Neuronal stem cell (in vitro differentiated cells): ENCODE results near the gene MYH13.

Source experiments
- DNase-seq: peaks from one replicate; pipeline ENCODE4 v3.0.0-alpha.2; 2013; ENCODE audit warnings: low spot score
- H2AFZ ChIP-seq: one replicate; pipeline ENCODE4 v1.6.1; 2013; ENCODE audit warnings: mild to moderate bottlenecking, low read length, inconsistent platforms
- H2AK5ac ChIP-seq: 2 replicates; pipeline ENCODE4 v1.6.1; 2013; ENCODE audit warnings: low read depth, mild to moderate bottlenecking, inconsistent platforms, low read length, moderate library complexity, mixed read lengths
- H2BK120ac ChIP-seq: 2 replicates; pipeline ENCODE4 v1.6.1; 2013; ENCODE audit warnings: low read depth, mild to moderate bottlenecking, inconsistent platforms, low read length, moderate library complexity, mixed read lengths
- H2BK12ac ChIP-seq: one replicate; pipeline ENCODE4 v1.6.1; 2013; ENCODE audit warnings: low read length, inconsistent platforms
- H2BK15ac ChIP-seq: 2 replicates; pipeline ENCODE4 v1.6.1; 2013; ENCODE audit warnings: mild to moderate bottlenecking, low read length, inconsistent platforms, mixed read lengths
- H2BK5ac ChIP-seq: one replicate; pipeline ENCODE4 v1.6.1; 2013; ENCODE audit warnings: inconsistent platforms, mild to moderate bottlenecking, low read length, moderate library complexity
- H3K14ac ChIP-seq: one replicate; pipeline ENCODE4 v1.6.1; 2013; ENCODE audit warnings: low read length, inconsistent platforms
- H3K18ac ChIP-seq: 2 replicates; pipeline ENCODE4 v1.6.1; 2013; ENCODE audit warnings: low read length, inconsistent platforms
- H3K23ac ChIP-seq: 2 replicates; pipeline ENCODE4 v1.6.1; 2013; ENCODE audit warnings: low read depth, mild to moderate bottlenecking, mixed read lengths, low read length, inconsistent platforms; ENCODE audit not compliant: poor library complexity
- H3K27ac ChIP-seq: replicated peaks from 3 replicates; pipeline ENCODE4 v1.5.1; 2013; ENCODE audit warnings: low read length, inconsistent platforms
- H3K27me3 ChIP-seq, 3 experiments: 2 replicates each; pipeline ENCODE4 v1.6.1; 2013; ENCODE audit warnings: low read length in 3 of 3, mild to moderate bottlenecking in 2 of 3, inconsistent platforms in 1 of 3, low read depth in 1 of 3, mixed read lengths in 1 of 3, moderate library complexity in 1 of 3; ENCODE audit not compliant: control insufficient read depth in 3 of 3, insufficient read depth in 3 of 3
- H3K36me3 ChIP-seq, 2 donors: replicated peaks in 1 of 2; 2 replicates each; pipeline ENCODE4 v1.6.1; 2013; ENCODE audit warnings: low read length in 2 of 2; ENCODE audit not compliant: control insufficient read depth in 2 of 2, insufficient read depth in 2 of 2
- H3K4ac ChIP-seq: 2 replicates; pipeline ENCODE4 v1.6.1; 2013; ENCODE audit warnings: inconsistent platforms, mild to moderate bottlenecking, low read length, moderate library complexity
- H3K4me1 ChIP-seq, 2 donors: 1 replicate in 1 of 2; 2 replicates in 1 of 2; pipeline ENCODE4 v1.6.1; 2013; ENCODE audit warnings: low read length in 2 of 2, low read depth in 1 of 2; ENCODE audit not compliant: control insufficient read depth in 2 of 2, insufficient read depth in 1 of 2
- H3K4me2 ChIP-seq: one replicate; pipeline ENCODE4 v1.6.1; 2013; ENCODE audit warnings: mild to moderate bottlenecking, low read length, inconsistent platforms; ENCODE audit not compliant: insufficient read depth, poor library complexity, severe bottlenecking
- H3K4me3 ChIP-seq, 2 donors: 2 replicates each; pipeline ENCODE4 v1.5.1; 2013; ENCODE audit warnings: low read length in 2 of 2, mild to moderate bottlenecking in 2 of 2, inconsistent platforms in 1 of 2, moderate library complexity in 1 of 2
- H3K79me1 ChIP-seq: one replicate; pipeline ENCODE4 v1.6.1; 2013; ENCODE audit warnings: low read depth, mild to moderate bottlenecking, inconsistent platforms, low read length, moderate library complexity
- H3K9ac ChIP-seq: one replicate; pipeline ENCODE4 v1.6.1; 2013; ENCODE audit warnings: mild to moderate bottlenecking, low read depth, low read length, inconsistent platforms; ENCODE audit not compliant: poor library complexity
- H3K9me3 ChIP-seq, 2 donors: replicated peaks in 1 of 2; 2 replicates each; pipeline versions ENCODE3 to v1.6.1; 2013; ENCODE audit warnings: low read length in 2 of 2, mild to moderate bottlenecking in 2 of 2, inconsistent platforms in 1 of 2, low read depth in 1 of 2, mixed read lengths in 1 of 2, moderate library complexity in 1 of 2; ENCODE audit not compliant: control insufficient read depth in 2 of 2, insufficient read depth in 1 of 2
- H4K8ac ChIP-seq: one replicate; pipeline ENCODE4 v1.6.1; 2013; ENCODE audit warnings: low read depth, mild to moderate bottlenecking, inconsistent platforms, low read length, moderate library complexity
- H4K91ac ChIP-seq: one replicate; pipeline ENCODE4 v1.6.1; 2013; ENCODE audit warnings: low read length, low read depth, mild to moderate bottlenecking, inconsistent platforms; ENCODE audit not compliant: poor library complexity
- WGBS, 2 donors: extraction: QIAGEN DNeasy Blood & Tissue Kit; methylation state at CpG; one replicate each; pipeline ENCODE4 v1.1.7; 2013; ENCODE audit warnings: missing lambda C conversion rate in 2 of 2, mixed read lengths in 1 of 2; ENCODE audit not compliant: insufficient read length in 2 of 2, insufficient replicate concordance in 1 of 2; ENCODE audit errors: extremely low coverage in 2 of 2; 5-methylcytosine and 5-hydroxymethylcytosine counted together

Gene MYH13

GRCh38 chr17:10384175-10384574 lies 11.4 kb upstream of the MYH13 start:
- no peak overlapping the region for H2AK5ac ChIP-seq
- no peaks in the 10 kb centered on the region for H3K9me3 ChIP-seq
- no peak overlapping the region for H2BK15ac ChIP-seq
- DNase-seq = peak; percentile 37
- H3K4me3 ChIP-seq = no peak overlapping the region
- H3K4ac ChIP-seq = no peak overlapping the region
- H3K4me2 ChIP-seq = no peak overlapping the region
- H2BK5ac ChIP-seq = no peak overlapping the region
- H2BK12ac ChIP-seq = no peak overlapping the region
- H3K27ac ChIP-seq = no peak overlapping the region
- no peak overlapping the region for H2BK120ac ChIP-seq
- no peak overlapping the region for H3K9ac ChIP-seq
- H3K4me1 ChIP-seq = peaks cover 0 to 2% of the 10 kb centered on the region in 2 donors
- no peak overlapping the region for H3K23ac ChIP-seq
- H3K14ac ChIP-seq = no peak overlapping the region
- no peak overlapping the region for H4K8ac ChIP-seq
- no peak overlapping the region for H4K91ac ChIP-seq
- no CpG with 5 or more reads among the region's 8 CpGs for WGBS, 2 donors
- H3K79me1 ChIP-seq = no peaks in the 10 kb centered on the region
- no peaks in the 10 kb centered on the region for H3K27me3 ChIP-seq
- H2AFZ ChIP-seq = no peak overlapping the region
- no peak overlapping the region for H3K18ac ChIP-seq
- no peaks in the 10 kb centered on the region for H3K36me3 ChIP-seq

GRCh38 chr17:10380631-10381408 lies 8.0 kb upstream of the MYH13 start:
- H3K27me3 ChIP-seq = no peaks in the 10 kb centered on the region
- H3K18ac ChIP-seq = no peak overlapping the region
- no peak overlapping the region for H2BK5ac ChIP-seq
- H3K4me3 ChIP-seq = no peak overlapping the region
- H3K4me2 ChIP-seq = no peak overlapping the region
- no peak overlapping the region for H2AK5ac ChIP-seq
- H3K4me1 ChIP-seq = peaks cover 0 to 2% of the 10 kb centered on the region in 2 donors
- no peak overlapping the region for H4K91ac ChIP-seq
- no peak overlapping the region for H2AFZ ChIP-seq
- H2BK120ac ChIP-seq = no peak overlapping the region
- no peak overlapping the region for H2BK12ac ChIP-seq
- H4K8ac ChIP-seq = no peak overlapping the region
- H2BK15ac ChIP-seq = no peak overlapping the region
- no peak overlapping the region for H3K9ac ChIP-seq
- H3K9me3 ChIP-seq = no peaks in the 10 kb centered on the region
- no peak overlapping the region for H3K14ac ChIP-seq
- WGBS, 2 donors = no CpG with 5 or more reads among the region's 3 CpGs
- H3K23ac ChIP-seq = no peak overlapping the region
- no peak overlapping the region for H3K4ac ChIP-seq
- no peaks in the 10 kb centered on the region for H3K79me1 ChIP-seq
- no peak overlapping the region for H3K27ac ChIP-seq
- DNase-seq = no peak
- H3K36me3 ChIP-seq = no peaks in the 10 kb centered on the region

GRCh38 chr17:10370016-10370608 lies 2.7 kb downstream of the MYH13 start:
- H3K4ac ChIP-seq = no peak overlapping the region
- H3K36me3 ChIP-seq = no peaks in the 10 kb centered on the region
- no peaks in the 10 kb centered on the region for H3K27me3 ChIP-seq
- H4K8ac ChIP-seq = no peak overlapping the region
- H3K18ac ChIP-seq = no peak overlapping the region
- H3K9ac ChIP-seq = no peak overlapping the region
- H3K79me1 ChIP-seq = no peaks in the 10 kb centered on the region
- H2BK12ac ChIP-seq = no peak overlapping the region
- H2BK120ac ChIP-seq = no peak overlapping the region
- H2BK15ac ChIP-seq = no peak overlapping the region
- no CpG with 5 or more reads among the region's 7 CpGs for WGBS, 2 donors
- no peak for DNase-seq
- no peaks in the 10 kb centered on the region for H3K4me1 ChIP-seq
- no peak overlapping the region for H3K4me3 ChIP-seq
- no peak overlapping the region for H4K91ac ChIP-seq
- H2BK5ac ChIP-seq = no peak overlapping the region
- no peak overlapping the region for H2AFZ ChIP-seq
- no peak overlapping the region for H3K23ac ChIP-seq
- H3K14ac ChIP-seq = no peak overlapping the region
- H3K27ac ChIP-seq = no peak overlapping the region
- no peaks in the 10 kb centered on the region for H3K9me3 ChIP-seq
- H2AK5ac ChIP-seq = no peak overlapping the region
- no peak overlapping the region for H3K4me2 ChIP-seq

- H3K4ac ChIP-seq = no peak overlapping the region
- no peak overlapping the region for H3K9ac ChIP-seq
- H2BK15ac ChIP-seq = no peak overlapping the region
- no peak overlapping the region for H4K8ac ChIP-seq
- no peaks in the 10 kb centered on the region for H3K4me1 ChIP-seq
- no peak overlapping the region for H2AK5ac ChIP-seq
- no peak overlapping the region for H3K18ac ChIP-seq
- no peak overlapping the region for H3K23ac ChIP-seq
- WGBS, 2 donors = no CpG with 5 or more reads among the region's 1 CpG
- no peak overlapping the region for H2AFZ ChIP-seq
- H3K36me3 ChIP-seq = no peaks in the 10 kb centered on the region
- no peak overlapping the region for H2BK120ac ChIP-seq
- H4K91ac ChIP-seq = no peak overlapping the region
- no peak overlapping the region for H2BK12ac ChIP-seq
- no peaks in the 10 kb centered on the region for H3K27me3 ChIP-seq
- H2BK5ac ChIP-seq = no peak overlapping the region
- no peaks in the 10 kb centered on the region for H3K9me3 ChIP-seq
- H3K4me2 ChIP-seq = no peak overlapping the region
- no peak for DNase-seq
- H3K4me3 ChIP-seq = no peak overlapping the region
- no peaks in the 10 kb centered on the region for H3K79me1 ChIP-seq
- H3K27ac ChIP-seq = no peak overlapping the region
- no peak overlapping the region for H3K14ac ChIP-seq
These were observed 3.6 kb downstream of the MYH13 start for GRCh38 chr17:10369239-10369638.
